Activated naive CD4-positive, alpha-beta T cell treated with anti-CD3 and anti-CD28 coated beads, Interleukin-2, amount 50 U/mL, for 16 hours (primary cell): ENCODE measurements around the gene C15orf61.

ENCODE experiments used
- DNase-seq: peaks from one replicate; pipeline ENCODE4 v3.0.0-alpha.2; 2020

C15orf61 gene

DNA sequence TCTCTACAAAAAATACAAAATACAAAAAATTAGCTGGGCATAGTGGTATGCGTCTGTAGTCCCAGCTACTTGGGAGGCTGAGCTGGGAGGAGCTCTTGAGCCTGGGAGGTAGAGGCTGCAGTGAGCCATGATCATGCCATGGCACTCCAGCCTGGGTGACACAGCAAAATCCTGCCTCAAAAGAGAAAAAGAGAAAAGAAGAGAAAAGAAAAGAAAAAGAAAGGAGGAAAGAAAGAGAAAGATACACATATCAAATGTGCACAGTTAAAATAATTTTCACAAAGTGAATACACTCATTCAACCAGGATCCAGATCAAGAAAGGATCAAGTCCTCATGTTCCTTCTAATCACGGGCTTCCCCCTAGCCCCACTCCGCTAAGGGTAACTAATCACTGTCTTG lies 5.8 kb upstream of the C15orf61 start:
- DNase-seq: no peak

DNA sequence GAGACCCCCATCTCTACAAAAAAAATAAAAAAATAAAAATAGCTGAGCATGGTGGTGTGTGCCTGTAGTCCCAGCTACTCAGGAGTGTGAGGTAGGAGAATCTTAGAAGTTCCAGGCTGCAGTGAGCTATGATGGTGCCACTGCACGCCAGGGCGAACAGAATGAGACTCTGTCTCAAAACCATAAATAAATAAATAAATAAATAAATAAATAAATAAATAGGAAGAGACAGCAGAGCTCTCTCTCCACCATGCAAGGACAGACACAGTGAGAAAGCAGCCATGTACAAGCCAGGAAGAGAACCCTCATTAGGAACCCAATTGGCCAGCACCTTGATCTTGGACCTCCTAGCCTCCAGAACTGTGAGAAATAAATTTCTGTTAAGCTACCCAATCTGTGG lies 5.4 kb upstream of the C15orf61 start:
- no peak for DNase-seq

DNA sequence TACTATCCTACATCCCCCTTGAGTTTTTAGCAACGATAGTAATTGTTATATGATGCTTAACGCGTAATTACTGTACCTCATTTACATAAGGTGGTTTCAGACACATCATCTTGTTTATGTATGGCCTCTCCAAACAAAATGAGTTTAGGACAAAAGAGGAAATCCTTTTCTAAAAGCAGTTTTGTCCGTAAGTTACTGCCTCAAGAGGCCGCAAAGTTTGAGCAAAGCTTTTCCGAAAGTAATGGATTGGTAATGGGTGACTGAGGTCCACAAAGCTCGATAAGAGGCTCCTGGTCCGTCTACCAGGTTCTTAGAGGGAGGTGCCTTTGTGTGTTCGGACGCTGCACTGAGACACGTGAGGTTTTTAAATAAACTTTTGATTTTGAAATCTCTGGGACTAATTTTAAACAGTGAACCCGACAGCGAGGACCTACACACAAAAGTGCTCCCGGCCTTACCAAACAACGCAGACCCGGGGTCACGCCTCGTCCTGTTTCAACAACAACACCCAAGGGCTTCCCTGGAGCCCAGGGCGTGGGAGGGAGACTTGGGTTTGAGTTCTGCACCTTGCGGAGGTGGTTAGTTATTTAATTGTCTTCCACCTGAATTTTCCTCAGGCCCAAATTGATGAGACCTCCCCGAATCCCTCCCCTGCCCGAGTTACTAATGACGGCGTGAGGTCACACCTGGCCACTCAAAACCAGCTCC lies 456 bp upstream of the C15orf61 start:
- no peak for DNase-seq

DNA sequence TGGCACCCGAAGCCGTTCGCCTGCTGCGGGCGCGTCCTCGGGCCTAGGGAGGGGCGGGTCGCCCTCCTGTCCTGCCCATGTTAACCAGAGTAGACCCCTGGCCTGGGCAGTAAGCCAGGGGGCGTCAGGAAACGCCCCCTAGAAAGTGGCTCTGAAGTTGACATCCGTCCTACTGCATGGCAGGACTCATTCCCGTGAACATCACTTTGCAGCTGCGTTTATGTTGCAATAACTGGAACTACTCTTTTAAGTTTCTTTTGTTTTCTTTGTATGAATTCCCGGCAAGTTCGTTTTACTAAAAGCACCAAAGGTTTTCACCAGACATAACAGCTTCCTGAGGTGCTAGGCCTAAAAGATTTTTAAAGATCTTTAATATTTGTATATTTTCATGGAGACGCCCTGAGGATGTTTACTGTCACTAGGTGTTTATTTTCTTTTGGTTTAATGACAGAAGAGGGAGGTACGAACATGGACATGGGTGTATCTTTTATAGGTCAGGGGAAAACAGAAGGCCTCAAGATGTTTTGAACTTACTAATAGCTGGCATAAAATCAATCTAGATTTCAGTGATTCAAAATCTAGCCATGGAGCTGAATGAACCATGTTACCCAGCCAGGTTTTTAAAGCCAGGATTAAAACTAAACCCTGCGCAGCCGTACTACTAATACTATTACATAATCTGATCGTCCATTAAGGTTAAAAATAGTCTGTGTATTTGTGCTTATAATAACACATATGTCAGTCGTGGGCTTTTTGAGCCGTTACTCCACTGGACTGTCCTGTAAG lies 1.0 kb downstream of the C15orf61 start:
- no peak for DNase-seq

DNA sequence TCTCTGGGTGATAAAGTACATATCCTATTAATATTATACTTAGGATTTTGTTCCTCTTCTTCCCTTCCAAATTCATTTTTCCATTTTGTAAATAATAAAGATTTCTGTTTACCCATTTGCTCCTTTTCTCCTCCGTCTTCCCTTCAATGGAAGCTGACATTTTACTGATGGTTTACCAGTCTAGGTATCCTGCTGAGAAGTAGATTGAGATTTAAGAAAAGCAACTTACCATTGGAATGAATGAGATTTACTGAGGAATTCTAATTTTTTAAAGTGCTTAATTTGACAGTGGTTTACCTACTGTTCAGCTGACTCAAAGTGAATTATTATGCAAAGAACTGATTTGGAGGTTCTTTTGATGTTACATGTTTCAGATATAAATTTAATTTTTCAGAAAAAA lies 2.4 kb downstream of the C15orf61 start:
- DNase-seq: no peak

DNA sequence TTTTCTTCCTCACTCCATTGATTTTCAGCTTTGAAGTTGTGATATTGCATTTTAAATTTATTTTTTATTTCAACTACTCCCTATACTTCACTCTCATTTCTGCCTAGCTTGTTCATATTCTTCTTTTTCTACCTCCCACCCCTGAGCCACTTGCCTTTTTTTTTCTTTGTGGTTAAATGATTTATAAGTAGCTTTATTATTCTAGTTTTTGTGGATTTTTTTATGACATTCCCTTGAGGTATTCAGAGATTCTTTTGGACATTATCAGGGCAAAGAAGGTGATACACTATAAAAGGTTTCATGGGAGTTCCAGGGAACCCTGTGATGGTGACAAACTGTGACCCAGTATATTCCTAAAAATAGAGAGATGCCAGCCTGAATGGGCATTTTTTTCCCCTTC lies 3.3 kb downstream of the C15orf61 start:
- no peak for DNase-seq

DNA sequence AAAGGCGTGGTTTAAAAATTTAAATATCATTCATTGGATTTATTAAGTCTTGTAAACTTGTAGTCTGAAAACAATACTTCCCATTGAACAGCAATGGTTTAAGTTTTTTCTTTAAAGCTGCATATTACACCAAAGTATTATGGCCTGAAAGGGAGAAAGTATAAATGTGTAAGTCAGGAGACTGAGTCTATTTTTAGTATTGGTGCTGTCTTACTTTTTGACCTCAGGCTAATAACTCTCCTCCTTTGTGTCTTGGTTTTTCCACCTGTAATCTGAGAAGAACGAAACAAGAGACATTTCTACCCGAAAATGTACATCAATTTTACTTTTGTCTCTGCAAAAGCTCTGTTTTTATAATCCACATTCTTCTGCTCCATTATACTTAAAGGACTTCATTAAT lies 7.6 kb downstream of the C15orf61 start:
- no peak for DNase-seq

DNA sequence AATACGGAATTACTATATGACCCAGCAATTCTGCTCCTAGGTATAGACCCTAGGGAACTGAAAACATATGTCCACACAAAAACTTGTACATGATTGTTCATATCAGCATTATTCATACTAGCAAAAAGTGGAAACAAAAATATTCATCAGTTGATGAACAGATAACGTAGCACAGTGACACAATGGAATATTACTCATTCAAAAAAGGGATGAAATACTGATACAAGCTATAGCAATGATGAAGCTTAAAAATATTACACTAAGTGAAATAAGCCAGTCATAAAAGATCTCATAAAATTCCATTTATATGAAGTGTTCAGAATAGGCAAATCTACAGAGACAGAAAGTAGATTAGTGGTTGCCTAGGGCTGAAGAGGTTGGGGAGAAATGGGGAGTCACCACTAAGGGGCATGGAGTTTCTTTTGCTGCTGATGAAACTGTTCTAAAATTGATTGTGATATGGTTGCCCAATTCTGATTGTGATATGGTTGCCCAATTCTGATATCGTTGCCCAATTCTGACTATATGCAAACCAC lies 10.5 kb downstream of the C15orf61 start:
- no peak for DNase-seq

DNA sequence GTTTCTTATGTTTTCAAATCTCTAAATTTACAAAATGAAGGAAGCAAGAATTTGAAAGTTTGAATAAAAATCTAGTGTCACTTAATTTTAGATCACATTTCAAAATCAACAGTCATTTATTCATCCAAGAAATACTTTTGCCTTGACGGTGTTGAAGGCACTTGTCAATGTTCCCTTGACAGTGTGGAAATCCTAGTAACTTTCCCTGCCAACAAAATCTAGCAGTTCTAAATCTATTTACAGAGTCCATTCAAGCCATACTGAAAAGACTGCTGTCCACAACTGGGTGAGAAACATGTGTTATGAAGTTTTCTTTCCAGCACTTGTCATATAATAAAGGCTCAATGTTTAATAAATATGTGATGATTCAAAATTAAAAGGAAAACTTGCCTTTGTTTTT lies 12.9 kb downstream of the C15orf61 start:
- DNase-seq: no peak

DNA sequence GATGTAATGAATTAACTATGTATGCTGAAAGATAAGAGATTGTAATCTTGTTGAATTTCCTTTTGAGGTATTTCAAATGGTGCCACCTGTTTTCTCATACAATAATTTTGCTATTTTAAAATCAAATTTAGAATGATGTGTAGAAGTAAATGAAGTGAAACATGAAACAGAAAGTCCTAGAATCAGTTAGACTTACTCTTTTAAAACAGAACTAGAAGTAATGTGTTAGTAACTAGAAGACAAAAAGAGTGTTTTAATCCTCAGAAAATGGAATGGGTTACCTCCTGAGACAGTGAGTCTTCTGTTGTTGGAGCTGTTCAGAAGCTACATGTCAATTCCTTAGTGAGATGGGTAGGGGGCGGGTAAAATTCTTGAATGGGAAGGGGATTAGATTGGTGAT lies 13.4 kb downstream of the C15orf61 start:
- no peak for DNase-seq

DNA sequence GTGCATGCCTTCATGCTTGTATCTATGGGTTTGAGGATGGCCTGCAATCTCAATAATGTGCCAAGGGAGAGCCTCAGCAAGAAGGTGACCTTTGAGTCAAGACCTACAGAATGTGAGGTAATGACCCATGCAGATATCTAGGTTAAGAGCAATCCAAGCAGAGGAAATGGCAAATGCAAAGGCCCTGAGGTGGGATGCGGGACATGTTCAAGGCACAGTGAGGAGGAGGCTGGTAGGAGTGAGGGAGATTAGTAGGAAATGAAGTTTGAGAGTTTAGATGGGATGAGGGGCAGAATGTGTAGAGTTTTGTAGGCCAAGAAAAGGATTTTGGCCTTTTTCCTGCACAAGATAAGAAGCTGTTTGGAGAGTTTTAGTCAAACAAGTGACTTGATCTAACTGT lies 16.8 kb downstream of the C15orf61 start:
- no peak for DNase-seq

DNA sequence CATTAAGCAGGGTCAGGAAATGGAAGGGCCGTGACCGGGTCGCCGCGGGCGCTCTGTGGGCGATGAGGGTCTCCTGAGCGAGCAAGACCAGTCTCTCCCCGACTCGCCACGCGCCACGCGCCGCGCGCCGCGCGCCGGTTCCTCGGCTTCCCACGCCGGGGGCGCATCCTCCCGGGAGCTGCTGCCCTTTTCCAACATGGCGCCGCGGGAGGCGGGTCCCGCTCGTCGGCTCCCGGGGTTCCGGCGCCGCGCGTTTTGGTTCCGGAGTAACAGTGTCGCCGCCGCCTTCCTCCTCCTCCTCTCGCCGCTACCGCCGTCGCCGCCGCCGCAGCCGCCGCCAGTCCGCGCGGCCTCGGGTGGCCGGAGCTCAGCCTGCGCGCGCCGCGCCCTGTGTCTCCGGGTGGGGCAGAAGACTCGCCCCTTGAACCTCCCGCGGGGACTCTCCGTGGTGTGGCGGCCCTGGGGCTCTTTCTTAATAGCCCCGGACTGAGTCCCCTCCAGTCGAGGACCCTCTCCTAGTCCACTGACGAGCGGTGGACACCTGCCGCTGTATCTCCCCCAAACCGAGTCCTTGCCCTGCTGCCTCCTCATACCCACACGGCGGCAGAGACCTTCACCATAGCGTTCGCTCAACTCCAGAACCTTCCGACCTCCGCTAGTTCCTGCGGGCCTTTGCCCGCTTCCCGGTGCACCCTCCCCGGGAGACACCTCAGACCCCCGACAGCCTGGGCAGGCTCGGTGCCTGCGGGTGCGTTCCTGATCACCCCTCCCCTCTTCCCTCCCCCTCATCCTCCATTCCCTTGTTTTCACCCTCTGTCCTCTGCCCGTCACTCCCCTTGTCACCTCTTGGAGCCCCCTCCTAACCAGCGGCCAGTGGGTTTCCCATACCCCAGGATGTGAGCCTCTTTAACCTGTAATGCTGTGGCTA lies 21.8 kb downstream of the C15orf61 start, which contains the start of gene MAP2K5:
Gene MAP2K5, plus strand, starts transcription at position 284 of the 928 bp plus-strand sequence. Its CDS starts 633 bp downstream, at position 917.
- peak; percentile 86 for DNase-seq

DNA sequence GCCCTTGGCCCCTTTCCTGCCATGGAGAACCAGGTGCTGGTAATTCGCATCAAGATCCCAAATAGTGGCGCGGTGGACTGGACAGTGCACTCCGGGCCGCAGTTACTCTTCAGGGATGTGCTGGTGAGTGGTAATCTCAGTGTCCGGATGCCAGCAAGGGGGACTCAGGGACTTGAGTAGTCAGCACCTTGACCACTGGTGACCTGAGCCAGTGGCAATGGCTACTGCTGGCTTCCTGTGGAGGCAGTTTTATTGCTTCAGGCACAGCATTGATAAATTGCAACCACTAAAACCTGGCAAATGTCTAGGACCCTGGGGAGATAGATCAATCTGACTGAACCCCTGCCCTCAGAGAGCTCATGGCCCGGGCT lies 22.4 kb downstream of the C15orf61 start:
- no peak for DNase-seq

DNA sequence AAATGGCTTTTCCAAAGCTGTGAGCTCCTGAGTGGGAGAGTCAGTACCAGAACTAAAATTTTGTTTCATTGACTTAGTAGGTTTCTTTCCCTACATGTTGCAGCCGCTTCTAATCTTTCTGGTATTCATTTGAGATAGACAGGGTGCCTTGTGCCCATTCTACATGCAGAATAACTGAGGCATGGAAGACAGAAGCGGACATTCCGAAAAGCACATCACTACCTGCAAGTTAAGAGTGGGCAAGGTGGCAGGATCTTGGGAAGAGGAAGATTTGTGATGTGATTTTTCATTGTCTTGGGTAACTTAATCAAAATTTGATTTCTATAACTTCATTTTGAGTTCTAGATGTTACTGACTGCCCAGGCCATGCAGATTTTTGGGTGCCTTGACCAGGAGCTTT lies 23.5 kb downstream of the C15orf61 start:
- DNase-seq: no peak

DNA sequence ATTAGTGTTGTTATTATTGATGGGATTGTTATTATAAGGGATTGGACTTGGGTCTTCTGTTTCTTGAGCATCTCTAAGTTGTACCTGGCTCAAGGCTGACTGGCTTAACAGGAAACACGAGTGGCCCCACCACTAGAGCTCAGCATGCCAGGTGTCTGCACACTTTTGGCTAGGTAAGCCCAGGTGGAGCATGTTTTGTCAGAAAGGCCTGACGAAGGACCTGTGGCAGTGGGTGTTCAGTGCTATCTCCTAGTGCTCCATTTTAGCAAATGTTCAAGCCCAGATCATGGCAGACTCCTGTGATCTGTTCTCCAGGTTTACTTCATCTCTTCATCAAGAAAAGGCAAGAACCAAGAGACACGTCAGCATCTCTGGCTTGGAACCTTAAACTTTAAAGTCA lies 24.9 kb downstream of the C15orf61 start:
- no peak for DNase-seq

DNA sequence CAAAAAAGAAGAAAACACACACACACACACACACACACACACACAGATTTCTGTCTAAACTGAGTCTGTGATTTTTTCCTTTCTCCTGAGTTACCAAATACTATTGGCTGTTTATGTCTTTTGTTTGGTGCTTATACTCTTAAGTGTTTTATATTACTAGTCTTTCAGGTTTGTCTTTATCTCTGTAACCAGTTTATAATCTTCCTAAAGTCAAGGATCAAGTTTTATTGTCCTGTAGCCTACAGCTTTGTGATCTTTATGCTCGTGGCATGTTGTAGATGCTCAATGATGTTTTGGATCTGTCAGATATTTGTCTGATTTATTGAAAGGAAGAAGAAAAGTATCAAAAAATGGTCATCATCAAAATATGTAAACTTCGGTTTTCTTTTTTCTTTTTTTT lies 26.1 kb downstream of the C15orf61 start:
- no peak for DNase-seq

DNA sequence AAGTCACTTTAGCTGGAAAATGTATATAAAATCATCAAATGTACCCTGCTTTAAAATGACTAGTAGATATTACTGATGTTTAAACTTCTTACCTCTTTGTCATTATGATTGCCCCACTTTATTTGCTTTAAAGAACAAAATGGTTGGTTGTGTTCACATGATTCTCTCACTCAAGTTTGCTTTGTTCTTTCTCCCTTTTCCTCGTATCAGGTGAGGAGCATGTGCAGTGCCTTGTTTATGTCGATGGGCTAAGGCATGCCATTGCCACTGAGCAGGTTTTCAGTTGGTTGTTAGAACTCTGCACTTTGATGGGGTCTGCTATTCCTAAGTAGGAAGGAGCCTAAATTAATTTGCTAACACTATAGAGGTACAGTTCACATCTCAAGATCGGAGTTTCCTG lies 26.9 kb downstream of the C15orf61 start:
- no peak for DNase-seq

DNA sequence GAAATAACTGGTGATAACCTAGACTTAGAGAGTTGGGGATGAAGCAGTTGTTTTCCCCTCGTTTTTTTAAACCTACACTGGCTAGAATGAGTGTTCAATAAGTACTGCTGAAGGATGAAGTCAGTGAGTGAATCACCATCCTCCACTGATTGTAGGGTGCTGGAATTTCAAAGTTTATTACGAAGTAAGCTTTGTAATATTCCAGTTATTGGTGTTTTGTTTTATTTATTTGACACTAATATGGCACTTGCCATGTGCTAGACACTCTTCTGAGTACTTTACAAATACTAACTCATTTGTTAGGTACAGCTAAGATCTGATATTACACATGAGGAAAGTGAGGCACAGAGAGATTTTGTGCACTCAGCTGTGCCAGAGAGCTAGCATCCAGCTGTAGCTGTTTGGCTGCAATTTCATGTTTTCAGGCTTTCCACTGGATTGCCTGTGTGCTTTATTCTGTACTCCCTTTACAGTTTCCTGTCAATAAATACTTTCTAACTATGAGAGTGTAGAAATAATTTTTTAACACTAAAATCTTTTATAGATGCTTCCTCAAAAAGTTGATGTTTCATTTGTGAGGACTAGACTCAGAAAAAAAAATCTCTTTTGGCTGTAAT lies 27.4 kb downstream of the C15orf61 start:
- no peak for DNase-seq

DNA sequence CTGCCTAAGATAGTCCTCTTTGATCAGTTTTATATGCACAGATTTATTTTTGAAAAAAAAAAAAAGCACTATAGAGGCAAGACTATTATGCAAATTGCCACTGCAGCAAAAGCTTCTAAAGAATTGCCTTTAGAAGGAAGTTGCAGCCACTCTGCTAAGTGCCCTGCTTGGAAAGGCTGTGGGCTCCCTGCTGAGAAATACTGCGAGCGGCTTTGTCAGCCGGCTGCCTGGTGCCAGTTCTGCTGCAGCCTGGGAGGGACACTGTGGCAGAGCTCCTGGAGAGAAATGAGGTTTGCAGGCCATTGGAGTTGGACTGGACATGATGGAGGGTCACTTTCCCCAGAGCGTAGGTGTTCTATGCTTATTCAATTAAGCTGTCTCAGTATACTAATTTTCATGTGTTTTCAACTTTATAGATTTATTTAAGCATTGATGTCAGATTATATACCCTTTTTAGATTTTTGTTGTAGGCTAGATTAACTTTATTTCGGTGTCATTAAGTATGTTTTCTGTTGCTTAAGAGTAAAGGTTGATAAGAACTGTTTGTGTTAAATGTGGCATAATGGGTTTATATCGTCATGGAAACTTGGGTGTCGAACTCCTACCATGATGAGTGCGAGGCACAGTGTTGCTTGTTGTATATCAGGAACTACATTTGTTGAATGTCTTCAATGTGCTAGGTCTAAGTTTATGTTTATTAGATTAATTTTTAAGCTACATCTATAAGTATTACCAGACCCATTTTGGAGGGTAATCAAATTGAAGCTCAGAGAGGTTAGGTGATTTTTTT lies 28.1 kb downstream of the C15orf61 start:
- DNase-seq: no peak

DNA sequence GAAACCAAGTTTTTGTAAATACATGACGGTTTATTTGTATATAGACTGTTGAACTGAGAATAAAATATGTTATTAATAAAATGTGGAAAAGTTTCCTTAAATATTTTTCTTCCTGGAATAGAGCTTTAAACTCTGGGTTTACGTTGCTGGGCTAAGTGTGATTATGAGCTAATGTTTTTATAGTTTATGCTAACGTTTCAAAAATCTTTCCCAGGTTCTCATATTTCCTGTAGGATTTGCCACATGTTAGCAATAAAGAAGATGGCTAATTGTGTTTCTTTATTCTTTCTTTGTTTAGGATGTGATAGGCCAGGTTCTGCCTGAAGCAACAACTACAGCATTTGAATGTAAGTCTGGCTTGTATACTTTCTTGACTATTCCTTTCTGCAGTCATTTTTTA lies 28.8 kb downstream of the C15orf61 start:
- DNase-seq: no peak

DNA sequence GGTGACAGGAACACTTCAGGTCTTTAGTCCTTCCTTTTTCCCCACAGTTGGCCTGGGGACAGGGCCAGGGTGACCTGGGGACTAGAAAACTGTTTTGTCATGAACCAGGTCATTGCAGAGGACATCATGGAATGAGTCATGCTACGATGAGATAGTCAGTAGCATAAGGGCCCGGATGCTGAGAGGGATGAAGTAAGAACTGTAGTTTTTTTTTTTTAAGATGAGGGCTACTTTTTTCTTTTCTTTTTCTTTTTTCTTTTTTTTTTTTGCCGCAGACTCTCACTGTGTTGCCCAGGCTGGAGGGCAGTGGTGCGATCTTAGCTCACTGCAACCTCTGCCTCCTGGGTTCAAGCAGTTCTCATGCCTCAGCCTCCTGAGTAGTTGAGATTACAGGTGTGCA lies 29.6 kb downstream of the C15orf61 start:
- DNase-seq: no peak

DNA sequence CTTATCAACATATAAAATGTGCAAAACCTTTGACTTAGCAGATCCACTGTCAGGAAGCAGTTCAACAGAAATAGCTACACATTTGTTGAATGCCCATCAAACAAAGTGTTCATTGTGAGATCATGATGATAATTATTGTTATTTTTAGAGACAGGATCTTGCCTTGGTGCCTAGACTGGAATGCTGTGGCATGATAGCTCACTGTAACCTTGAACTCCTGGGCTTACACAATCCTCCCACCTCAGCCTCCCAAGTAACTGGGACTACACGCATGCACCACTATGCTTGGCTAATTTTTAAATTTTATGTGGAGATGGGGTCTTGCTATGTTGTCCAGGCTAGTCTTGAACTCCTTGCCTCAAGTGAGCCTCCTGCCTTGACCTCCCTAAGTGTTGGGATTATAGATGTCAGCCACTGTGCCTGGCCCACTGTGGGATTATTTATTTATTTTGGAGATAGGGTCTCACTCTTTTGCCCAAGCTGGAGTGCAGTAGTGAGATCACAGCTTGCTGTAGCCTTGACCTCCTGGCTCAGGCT lies 30.3 kb downstream of the C15orf61 start:
- no peak for DNase-seq
